Neuron (in vitro differentiated cells): ENCODE results near the gene PSMC5.
"Not testable (repeated sequence)": the region's sequence is repeated elsewhere in the genome, so short reads cannot be mapped to it uniquely, and the experiment has no call there.

Experiments used
- H2AFZ ChIP-seq: one replicate; pipeline ENCODE4 v1.6.1; 2013; ENCODE audit warnings: low read depth, mild to moderate bottlenecking, inconsistent platforms, low read length, moderate library complexity
- H3K27me3 ChIP-seq: one replicate; pipeline ENCODE4 v1.6.1; 2013; ENCODE audit warnings: low read length; ENCODE audit not compliant: insufficient read depth
- H3K36me3 ChIP-seq: one replicate; pipeline ENCODE4 v1.6.1; 2013; ENCODE audit warnings: low read length; ENCODE audit not compliant: insufficient read depth
- H3K4me1 ChIP-seq: one replicate; pipeline ENCODE4 v1.6.1; 2013; ENCODE audit warnings: low read length; ENCODE audit not compliant: insufficient read depth
- H3K4me3 ChIP-seq: 2 replicates; pipeline ENCODE4 v1.5.1; 2013; ENCODE audit warnings: mild to moderate bottlenecking, low read length, moderate library complexity
- H3K9me3 ChIP-seq: one replicate; pipeline ENCODE4 v1.6.1; 2013; ENCODE audit warnings: low read length

The PSMC5 gene

DNA sequence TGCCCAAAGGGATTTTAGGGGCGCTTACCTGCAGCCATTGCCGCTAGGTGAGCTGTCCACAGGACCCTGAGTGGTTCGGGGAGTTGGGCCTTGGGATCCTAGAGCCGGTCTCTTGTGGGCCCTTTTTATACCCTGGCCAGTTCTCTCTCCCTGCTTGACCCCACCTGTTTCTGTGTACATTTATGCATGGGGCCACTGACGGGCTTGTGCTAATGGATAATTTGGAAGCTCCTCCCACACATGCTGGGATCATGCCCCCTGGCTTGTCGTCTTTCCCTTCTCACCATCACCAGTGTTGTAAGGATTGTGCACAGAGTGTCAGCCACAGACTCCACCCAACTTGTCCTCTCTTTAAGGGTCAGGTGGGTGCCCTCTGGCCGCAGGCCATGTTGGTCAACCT, 46.3 kb downstream of the PSMC5 start, which contains the start of gene CSH2:
CSH2 (minus strand) TSS at position 101 of the 400 bp plus-strand sequence; CDS start at position 38, 63 bp downstream.
- not testable (repeated sequence) for H3K9me3 ChIP-seq, H3K4me3 ChIP-seq, H2AFZ ChIP-seq, H3K27me3 ChIP-seq, H3K4me1 ChIP-seq, H3K36me3 ChIP-seq

DNA sequence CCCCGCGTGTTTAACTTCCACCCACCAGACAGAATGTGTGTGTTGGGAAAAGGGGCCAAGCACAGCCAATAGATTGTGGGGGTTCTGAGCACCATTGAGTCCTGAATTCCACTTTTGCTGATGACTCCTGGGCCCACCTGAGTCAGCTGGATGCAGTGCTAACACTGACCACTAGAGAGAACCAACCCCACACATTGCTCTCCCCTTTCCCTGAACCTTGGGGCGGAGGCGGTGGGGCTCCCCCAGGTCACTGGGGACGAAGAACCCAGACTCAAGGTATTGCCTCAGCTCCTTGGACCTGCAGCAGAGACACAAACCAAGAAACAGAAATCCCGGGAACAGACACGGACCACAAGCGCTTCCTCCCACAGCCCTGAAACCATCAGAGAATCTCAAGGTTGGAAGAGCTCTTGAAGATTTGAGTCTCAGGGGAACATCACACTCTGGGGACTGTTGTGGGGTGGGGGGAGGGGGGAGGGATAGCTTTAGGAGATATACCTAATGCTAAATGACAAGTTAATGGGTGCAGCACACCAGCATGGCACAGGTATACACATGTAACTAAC, 46.9 kb downstream of the PSMC5 start:
- H3K4me3 ChIP-seq, H3K9me3 ChIP-seq, H3K36me3 ChIP-seq, H3K4me1 ChIP-seq, H2AFZ ChIP-seq, H3K27me3 ChIP-seq: not testable (repeated sequence)

DNA sequence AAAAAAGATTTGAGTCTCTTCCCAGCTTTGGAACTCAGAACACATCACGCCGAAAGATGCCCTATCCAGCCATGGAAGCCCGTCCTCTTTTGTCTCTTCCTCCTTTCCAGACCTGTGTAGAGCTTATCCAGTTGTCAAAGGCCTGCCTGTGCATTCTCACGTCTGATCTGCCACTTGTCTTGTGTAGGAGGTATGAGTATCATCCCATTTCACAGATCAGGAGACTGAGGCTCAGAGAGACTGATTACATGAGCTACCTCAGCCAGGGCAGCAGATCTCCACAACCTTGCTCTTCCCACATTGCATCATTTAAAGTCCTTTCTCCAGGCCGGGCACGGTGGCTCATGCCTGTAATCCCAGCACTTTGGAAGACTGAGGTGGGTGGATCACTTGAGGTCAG, 47.5 kb downstream of the PSMC5 start:
- H3K36me3 ChIP-seq, H3K27me3 ChIP-seq, H3K4me1 ChIP-seq, H3K4me3 ChIP-seq, H3K9me3 ChIP-seq, H2AFZ ChIP-seq: not testable (repeated sequence)

- not testable (repeated sequence) for H3K4me3 ChIP-seq, H2AFZ ChIP-seq, H3K9me3 ChIP-seq, H3K4me1 ChIP-seq, H3K27me3 ChIP-seq, H3K36me3 ChIP-seq
Observed at GRCh38 chr17:63878413-63878812, 51.2 kb downstream of the PSMC5 start.

GRCh38 chr17:63880706-63881105, 53.5 kb downstream of the PSMC5 start:
- Histone ChIP-seq H3K4me3 (no peak overlapping the region), H3K9me3 (no peaks in the 10 kb centered on the region), H3K27me3 (no peaks in the 10 kb centered on the region), H2AFZ (no peak overlapping the region), H3K36me3 (no peaks in the 10 kb centered on the region), H3K4me1 (no peaks in the 10 kb centered on the region)

DNA sequence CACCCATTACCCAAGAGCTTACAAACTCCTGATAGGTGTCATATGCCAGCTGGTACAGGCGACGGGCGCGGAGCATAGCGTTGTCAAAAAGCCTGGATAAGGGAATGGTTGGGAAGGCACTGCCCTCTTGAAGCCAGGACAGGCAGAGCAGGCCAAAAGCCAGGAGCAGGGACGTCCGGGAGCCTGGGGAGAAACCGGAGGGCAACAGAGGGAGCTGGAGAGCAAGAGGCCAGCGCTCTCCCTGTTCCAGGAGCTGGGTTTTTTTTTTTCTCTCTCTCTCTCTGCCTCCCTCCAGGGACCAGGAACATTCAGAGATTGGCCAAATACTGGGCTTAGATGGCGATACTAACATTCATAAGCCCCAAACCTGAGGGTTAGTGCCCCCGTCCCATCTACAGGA, 54.1 kb downstream of the PSMC5 start:
- not testable (repeated sequence) for H3K9me3 ChIP-seq, H3K27me3 ChIP-seq, H3K4me3 ChIP-seq, H3K36me3 ChIP-seq, H2AFZ ChIP-seq, H3K4me1 ChIP-seq
